CD4-positive, alpha-beta T cell treated with Interleukin-17A for 4 hours (primary cell): ENCODE measurements around the gene CSTF1.

ENCODE experiments used
- DNase-seq: peaks from one replicate; pipeline ENCODE4 v3.0.0-alpha.2; 2020; ENCODE audit warnings: mixed read lengths

The CSTF1 gene

GRCh38 chr20:56430461-56430860, 38.0 kb downstream of the CSTF1 start:
- DNase-seq, result no peak

- no peak for DNase-seq
Observed at GRCh38 chr20:56430957-56431356, 38.5 kb downstream of the CSTF1 start.

DNA sequence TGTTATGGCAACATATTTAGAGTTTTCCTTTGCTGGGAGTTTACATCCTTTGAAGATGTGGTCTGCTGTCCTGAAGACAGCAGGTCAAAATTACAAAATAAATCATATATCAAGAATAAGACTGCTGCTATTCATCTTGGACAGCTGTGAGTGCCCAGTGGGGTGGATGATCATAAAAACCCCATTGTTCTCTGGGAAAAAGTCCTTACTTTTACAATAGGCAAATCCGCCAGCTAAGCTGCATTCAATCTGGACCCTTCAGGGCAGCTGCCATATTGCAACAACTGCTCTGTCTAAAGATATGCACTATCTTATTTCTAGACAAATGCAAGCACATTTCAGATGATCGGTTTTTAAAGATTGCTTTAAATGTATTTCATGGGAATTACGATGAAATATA, 39.0 kb downstream of the CSTF1 start:
- DNase-seq, result no peak

GRCh38 chr20:56433221-56433879, 40.9 kb downstream of the CSTF1 start:
- DNase-seq, result no peak

- no peak for DNase-seq
Observed at GRCh38 chr20:56433880-56434255, 41.4 kb downstream of the CSTF1 start.

DNA sequence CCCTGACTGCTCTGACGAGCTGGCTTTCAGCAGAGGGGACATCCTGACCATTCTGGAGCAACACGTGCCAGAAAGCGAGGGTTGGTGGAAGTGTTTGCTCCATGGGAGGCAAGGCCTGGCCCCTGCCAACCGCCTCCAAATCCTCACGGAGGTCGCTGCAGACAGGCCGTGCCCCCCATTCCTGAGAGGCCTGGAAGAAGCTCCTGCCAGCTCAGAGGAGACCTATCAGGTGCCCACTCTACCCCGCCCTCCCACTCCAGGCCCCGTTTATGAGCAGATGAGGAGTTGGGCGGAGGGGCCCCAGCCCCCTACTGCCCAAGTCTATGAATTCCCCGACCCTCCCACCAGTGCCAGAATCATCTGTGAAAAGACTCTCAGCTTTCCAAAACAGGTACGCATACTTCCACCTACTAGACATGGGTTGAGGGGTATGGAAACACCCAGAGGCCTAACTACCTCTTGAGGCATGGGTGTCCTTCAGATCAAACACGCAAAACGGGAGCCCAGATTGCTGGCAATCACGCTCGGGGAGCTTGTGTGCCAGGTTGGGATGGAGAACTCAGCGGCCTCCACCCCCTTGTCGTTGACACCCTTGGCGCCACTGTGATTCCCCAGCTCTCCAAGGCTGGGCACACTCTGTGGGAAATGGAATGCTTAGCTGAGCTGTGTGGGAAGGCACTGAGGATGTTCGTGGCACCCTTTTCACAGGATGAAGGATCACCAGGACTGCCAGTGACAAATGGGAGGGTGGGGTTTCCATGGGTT, 44.9 kb downstream of the CSTF1 start:
- no peak for DNase-seq

DNA sequence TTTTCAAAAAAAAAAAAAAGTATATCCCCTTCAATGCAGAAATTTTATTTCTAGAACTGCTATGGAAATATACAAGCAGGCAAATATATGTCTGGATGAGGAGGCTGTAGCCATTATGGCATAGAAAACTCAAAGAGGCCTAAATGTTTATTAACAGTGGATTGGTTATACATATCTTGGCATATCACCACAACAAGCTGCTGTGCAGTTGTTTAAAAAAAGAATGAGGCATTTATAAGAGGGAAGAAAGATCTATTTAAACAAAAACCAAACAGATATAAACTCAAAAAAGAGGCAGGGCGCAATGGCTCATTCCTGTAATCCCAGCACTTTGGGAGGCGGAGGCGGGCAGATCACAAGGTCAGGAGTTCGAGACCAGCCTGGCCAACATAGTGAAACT, 45.8 kb downstream of the CSTF1 start:
- DNase-seq, result no peak

GRCh38 chr20:56439771-56440291, 47.4 kb downstream of the CSTF1 start:
- DNase-seq, result peak; percentile 48

GRCh38 chr20:56440346-56441007, 48.0 kb downstream of the CSTF1 start:
- peak; percentile 56 for DNase-seq

- no peak for DNase-seq
Observed at GRCh38 chr20:56442389-56443365, 50.2 kb downstream of the CSTF1 start.

- no peak for DNase-seq
Observed at GRCh38 chr20:56443654-56444540, 51.5 kb downstream of the CSTF1 start.

DNA sequence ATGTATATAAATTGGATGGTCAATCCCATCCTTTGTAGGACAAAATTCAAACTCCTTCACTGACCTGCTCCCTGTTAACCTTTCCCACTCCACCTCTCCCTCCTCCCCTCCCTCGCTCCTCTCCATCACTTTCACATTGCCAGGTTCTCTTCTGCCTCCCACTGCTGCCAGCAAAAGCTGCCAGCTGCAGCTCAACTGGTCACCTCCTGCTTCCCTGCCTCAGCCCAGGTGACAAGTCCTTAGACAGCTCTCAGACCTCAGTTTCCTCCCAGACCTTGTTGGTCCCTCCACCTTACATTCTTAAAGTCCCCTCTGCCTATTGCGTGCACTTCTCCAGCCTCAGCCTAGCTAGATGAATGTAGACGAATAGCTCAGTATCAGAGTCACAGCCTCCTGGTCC, 52.7 kb downstream of the CSTF1 start:
- DNase-seq, result no peak

DNA sequence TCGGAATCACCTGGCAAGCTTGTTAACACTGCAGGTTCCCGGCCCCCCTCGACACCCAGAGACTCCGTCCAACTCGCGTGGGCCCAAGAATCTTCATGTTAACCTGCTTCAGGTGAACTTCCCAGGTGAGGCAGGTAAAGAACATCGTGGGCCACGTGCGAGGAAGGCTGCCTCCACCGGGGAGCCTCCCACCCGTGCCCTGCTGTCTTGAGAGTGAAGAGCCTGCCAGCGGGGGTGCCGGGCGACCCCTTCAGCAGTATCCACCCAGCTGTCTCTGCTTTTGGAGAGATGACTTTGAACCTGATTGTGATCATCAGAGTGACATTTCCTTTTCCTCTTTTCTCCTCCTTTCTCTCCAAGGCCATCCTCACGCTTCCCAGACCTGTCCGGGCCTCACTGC, 53.1 kb downstream of the CSTF1 start:
- no peak for DNase-seq

DNA sequence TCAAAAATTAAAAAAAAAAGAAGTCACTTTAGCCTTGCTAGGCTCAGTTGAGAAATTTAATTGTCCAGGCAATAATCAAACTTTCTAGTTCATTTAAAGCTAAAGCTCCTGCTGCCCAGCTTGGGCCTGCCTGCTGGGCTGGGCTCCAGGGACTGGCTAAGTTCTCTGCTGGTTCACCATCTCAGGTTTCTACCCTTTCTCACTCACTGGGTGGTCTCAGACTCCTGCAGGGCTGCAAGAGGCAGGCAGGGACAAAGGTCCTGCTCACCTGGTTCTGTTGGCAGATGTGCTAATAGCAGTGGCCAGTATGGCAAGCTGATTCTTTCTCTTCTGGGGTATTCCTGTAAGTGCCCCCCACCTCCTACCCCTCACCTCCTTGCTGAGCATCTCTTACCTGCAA, 54.8 kb downstream of the CSTF1 start:
- no peak for DNase-seq

GRCh38 chr20:56449459-56449858, 57.0 kb downstream of the CSTF1 start:
- no peak for DNase-seq

DNA sequence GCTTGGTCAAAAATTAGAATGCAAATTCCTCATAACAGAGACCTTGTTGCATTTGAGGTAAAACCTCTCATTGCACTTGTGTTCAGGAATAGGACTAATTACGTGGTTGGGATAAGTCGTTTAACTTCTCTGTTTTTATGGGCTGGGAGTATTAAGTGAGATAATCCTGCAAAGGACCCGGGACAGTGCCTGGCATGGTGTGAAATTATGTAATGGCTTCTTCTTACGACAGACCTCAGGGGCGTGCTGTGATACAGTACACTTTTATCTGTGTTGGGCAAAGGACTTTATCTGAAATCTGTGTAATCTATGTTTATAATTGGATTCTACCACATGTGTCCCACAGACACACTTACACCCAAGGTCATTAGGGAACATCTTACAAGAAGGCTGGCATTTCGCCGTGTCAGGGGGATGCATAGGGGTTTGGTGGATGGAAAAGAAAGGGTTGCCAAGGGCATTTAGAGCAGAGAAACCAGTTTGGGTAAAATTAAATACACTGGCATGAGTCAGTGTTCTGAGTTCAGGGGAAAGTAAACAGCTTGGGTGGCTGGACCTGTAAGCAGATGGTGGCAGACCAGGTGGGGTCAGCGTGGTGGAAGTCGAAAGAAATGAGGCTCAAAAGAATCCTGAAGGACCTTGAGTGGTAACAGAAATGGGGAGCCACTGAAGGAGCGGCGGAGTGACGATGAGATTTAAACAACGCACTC, 58.8 kb downstream of the CSTF1 start:
- no peak for DNase-seq

GRCh38 chr20:56453352-56453751, 60.9 kb downstream of the CSTF1 start:
- no peak for DNase-seq

DNA sequence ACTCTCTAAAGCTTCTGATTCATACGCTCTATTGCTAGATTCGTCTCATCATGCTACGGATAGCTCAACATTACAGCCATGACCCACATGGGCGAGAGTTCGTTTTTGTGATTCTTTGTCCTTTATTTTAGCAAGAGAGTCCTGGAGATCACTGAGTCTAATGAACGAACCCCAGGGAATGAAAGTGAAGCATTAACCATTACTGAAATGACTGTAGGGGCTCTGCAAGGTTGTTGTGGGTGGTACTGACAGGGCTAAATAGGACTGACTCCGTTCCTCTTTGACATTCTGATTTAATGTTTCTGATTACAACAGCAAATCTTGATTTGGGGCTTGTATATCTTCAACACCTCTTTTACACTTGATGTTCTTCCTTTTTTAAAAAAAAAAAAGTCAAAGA, 62.3 kb downstream of the CSTF1 start:
- DNase-seq, result no peak
